Hippocampal formation (tissue), 2 donors: ENCODE measurements around the gene SNX10.

ENCODE experiments used
- DNase-seq, 2 donors: peaks; one replicate each; lab custom pipeline; 2025; lab: John Stamatoyannopoulos, UW

Gene SNX10

GRCh38 chr7:26337232-26337865 is 45.7 kb downstream of the SNX10 start:
- no peak for DNase-seq

DNA sequence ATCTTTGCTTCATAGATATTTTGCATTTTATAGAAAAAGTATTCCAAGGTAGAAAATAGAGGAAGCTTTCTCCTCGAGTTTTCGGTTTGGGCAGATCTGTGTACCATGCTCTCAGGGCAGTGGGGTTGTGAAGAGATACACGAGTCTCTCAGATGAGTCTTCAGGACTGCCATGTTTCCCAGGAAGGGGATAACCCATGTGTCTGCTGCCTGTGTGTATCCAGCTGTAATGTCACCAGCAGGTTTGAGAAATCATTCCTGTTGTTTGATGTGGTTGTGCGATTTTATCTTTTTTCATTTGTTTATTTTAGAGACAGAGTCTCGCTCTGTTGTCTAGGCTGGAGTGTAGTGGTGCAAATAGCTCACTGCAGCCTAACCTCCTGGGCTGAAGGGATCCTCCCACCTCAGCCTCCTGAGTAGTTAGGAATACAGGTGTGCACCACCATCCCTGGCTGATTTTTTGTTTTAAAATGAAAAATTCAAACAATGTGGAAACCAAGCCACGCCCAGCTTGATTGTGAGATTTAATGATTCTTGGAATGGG is 48.9 kb downstream of the SNX10 start:
- no peak for DNase-seq

- no peak for DNase-seq
Observed at GRCh38 chr7:26343320-26343832, 51.7 kb downstream of the SNX10 start.

DNA sequence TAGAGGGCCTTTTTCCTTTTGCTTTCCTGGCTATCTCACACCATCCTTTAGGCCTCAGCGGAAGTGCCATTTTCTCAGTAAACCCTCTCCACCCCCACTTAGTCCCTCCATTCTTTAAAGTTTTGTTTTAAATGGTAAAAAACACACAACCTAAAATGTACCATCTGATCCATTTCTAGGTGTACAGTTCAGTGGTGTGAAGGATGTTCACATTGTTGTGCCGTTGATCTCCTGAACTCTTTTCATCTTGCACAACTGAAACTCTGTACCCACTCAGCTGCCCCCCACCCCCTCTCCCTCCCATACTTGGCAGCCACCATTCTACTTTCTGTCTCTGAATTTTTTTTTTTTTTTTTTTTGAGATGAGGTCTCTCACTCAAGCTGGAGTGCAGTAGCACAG is 52.2 kb downstream of the SNX10 start:
- DNase-seq, result no peak

- DNase-seq, result no peak
Observed at GRCh38 chr7:26345202-26345601, 53.5 kb downstream of the SNX10 start.

- DNase-seq, result no peak
Observed at GRCh38 chr7:26345837-26346236, 54.2 kb downstream of the SNX10 start.

GRCh38 chr7:26346611-26347203 is 55.0 kb downstream of the SNX10 start:
- no peak for DNase-seq

DNA sequence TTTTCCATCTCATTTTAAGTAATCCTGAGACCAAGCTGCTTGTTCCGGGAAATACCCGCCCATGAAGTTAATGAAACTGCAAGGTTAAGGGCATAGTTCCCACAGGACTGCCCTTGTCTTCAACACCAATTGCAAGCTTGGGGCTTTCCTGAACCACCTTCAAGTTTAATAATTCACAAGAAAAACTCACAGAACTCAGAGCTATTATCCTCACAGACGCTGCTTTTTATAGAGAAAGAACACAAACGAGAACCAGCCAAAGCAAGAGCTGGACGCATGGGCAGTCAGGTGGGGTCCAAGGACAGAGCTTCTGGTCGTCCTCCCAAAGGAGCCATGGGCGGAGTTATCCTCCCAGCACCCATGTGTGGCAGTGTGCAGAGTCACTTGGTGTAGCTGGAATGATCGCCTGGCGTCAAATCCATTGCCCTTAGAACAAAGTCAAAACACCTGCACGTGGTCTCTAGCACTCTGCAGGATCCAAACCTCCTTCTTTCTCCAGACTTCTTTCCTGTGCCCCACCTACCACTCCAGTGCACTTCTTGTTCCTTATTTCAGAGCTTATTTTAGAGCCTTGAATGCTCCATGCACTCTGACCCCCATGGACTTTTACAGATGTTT is 56.7 kb downstream of the SNX10 start:
- DNase-seq, result no peak

DNA sequence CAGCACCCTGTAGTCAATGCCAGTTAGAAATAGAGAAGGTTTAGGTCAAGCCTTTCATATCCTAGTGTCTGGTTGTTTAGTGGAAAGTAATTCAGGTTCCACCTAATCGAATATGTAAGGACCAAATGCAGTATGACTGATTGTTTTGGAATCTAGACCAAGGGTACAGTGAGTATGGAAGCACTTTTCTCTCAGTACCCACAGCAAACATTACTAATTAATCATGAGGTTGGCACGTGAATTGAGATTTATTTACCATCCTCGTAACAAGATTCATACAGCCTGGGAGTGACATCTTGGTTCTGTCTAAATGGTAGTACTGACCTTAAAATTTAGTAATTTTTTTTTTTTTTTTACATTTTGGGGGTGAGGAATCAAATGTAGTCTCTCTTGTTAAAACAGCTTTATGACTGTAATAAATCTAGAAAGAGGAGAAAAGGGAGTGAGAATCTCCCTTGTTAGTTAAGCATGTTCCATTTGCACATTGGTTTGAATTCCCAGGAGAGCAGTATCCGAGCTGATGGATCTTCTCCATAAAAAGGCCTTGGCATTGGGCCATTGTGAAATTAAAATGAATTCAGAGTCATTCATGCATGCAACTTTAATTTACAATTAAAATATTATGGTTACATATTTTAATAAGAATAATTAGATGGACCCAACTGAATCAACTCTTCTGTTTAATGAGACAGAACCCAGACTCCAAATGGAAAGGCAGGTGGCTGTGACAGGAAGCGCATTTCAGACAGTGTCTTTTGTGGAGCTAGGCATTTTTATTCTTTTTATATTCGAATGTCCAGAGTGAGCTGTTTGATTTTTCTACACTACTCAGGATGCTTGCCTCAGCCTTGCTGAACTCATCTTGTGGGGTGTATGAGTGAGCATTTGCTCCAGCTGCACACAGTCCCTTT is 57.6 kb downstream of the SNX10 start:
- DNase-seq, result no peak

DNA sequence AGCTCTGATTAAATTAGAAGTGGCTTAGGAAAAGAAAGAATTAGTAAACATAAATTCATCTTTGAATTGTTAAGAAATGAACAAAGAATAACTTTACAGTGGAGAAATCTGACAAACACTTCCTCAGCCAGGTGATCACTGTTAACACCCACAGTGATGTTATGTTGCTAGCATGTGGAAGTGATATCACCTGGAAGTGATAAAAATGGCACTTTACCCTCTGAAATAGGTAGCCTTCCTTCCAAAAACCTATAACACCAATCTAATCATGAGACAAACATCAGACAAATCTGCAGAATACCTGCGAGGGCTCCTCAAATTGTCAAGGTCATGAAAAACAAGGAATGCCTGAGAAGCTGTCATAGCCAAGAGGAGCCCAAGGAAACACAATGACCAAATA is 59.5 kb downstream of the SNX10 start:
- DNase-seq, result no peak

- DNase-seq, result no peak
Observed at GRCh38 chr7:26356229-26356628, 64.6 kb downstream of the SNX10 start.

DNA sequence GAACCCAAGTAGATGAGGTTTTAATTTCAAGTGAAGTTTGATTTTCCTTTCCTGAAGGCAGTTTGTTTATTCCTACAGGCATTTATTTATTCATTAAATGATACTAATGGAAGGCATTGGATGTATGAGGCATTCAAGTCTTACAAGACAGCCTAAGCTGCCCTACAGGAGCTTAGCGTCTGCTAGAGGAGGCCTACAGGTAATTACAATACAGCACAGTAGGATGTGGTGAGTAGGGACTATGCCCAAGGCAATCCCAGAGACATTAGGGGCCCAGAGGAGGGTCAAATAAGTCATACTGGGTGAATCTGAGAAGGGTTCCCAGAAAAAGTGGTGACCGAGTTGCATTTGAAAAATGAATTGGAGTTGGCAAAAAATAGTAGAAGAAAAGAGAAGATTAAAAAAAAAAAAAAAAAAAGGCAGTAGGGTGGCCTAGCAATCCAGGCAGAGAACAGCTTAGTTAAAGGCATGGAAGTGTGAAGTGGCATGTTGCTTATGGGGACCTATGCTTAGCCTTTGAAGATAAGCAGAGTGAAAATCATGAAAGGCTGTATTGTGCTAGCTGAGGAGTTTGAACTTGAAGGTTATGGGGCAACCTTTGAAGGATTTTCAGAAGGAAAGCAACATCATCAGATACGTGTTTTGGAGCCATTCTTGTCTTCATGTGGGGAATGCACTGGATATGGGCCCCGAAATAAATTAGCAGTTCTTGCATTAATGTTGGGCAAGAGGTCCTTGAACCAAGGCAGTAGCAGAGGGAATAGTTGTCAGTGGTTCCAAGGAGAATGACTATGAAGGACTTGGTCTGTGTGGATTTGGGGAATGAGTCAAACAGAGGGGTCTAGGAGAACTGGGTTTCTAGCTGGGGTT is 65.5 kb downstream of the SNX10 start:
- no peak for DNase-seq

DNA sequence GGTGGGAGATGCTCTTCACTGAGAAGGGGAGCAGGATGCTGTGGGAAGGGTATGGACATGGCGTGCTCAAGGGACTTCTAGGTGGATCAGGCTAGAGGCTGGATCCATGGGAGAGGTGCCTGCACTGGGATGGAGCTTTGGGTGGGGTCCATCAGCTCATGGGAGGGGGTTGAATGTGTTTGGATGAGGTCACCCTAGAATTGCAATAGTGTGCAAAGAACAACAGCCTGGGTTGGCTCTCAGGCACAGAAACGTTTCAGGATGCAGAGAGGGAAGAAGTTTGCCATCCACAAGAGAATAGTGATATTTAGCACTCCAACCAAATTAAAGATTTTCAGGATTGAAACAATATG is 66.1 kb downstream of the SNX10 start:
- no peak for DNase-seq

GRCh38 chr7:26360650-26361049 is 69.0 kb downstream of the SNX10 start:
- no peak for DNase-seq

DNA sequence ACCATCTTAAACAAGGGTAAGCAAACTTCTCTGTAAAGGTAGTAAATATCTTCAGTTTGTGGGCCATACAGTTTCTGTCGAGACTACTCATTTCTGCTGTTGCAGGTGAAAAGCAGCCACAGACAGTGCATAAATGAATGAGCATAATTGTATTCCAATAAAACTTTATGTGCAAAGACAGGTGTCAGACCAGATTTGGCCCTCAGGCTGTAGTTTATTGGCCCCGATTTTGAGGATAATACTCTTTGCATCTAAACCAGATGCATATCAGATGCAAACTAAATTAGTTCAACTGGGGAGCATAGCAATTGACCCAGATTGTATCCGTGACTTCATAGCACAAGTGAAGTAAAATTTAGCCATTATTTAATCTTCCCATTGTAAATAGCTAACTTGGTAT is 70.0 kb downstream of the SNX10 start:
- no peak for DNase-seq

- no peak for DNase-seq
Observed at GRCh38 chr7:26363465-26363864, 71.8 kb downstream of the SNX10 start.

GRCh38 chr7:26365077-26365900 is 73.6 kb downstream of the SNX10 start:
- peak; percentile 50 to 89 for DNase-seq

- DNase-seq, result no peak
Observed at GRCh38 chr7:26365901-26366275, 74.2 kb downstream of the SNX10 start.

GRCh38 chr7:26367219-26367711 is 75.6 kb downstream of the SNX10 start:
- no peak for DNase-seq

DNA sequence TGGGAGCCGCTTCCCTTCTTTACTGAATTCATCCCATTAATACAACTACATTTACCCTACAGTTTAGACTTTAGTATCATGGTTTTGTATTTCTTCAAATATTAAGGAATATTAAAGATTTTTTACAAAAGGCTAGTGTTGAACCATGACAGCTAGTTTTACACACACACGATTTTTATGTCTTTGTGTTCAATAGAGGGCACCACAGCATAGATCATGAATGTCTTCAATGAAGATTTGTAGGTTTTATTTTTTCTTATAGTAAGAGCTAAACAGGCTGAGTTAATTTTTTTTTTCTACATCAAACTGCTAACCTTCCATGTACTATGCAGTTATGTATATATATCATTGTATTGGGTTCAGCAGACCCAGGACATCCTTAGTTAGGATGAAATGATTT is 76.9 kb downstream of the SNX10 start:
- no peak for DNase-seq
